ENCODE measurements around the gene TMEM208.

TMEM208 gene

GRCh38 chr16:67254801-67255552, 28.0 kb downstream of the TMEM208 start:
- H3K4me1 ChIP-seq (ENCODE audit: control insufficient read depth, insufficient read depth, low read length) = no peaks in the 10 kb centered on the region

GRCh38 chr16:67255553-67256221, 28.8 kb downstream of the TMEM208 start:
- Histone ChIP-seq H3K9me3 (ENCODE audit: control insufficient read depth, low read length) (no peaks in the 10 kb centered on the region), H3K27me3 (ENCODE audit: control insufficient read depth, insufficient read depth, low read length) (peaks cover 6% of the 10 kb centered on the region), H3K4me1 (ENCODE audit: control insufficient read depth, insufficient read depth, low read length) (no peaks in the 10 kb centered on the region), H3K36me3 (ENCODE audit: control insufficient read depth, insufficient read depth, low read length) (no peaks in the 10 kb centered on the region), H3K9ac (ENCODE audit: low read length) (no peak overlapping the region), H3K4me3 (ENCODE audit: low read length) (no peak overlapping the region)

More at GRCh38 chr16:67254801-67255552, 28.0 kb downstream of the TMEM208 start:
- H3K27me3 ChIP-seq (ENCODE audit: control insufficient read depth, insufficient read depth, low read length) = peaks cover 13% of the 10 kb centered on the region
- no peak overlapping the region for H3K4me3 ChIP-seq (ENCODE audit: low read length)
- no peak overlapping the region for H3K9ac ChIP-seq (ENCODE audit: low read length)
- H3K9me3 ChIP-seq (ENCODE audit: control insufficient read depth, low read length) = no peaks in the 10 kb centered on the region
- H3K36me3 ChIP-seq (ENCODE audit: control insufficient read depth, insufficient read depth, low read length) = no peaks in the 10 kb centered on the region

- Histone ChIP-seq H3K27me3 (ENCODE audit: control insufficient read depth, insufficient read depth, low read length) (peaks cover 3% of the 10 kb centered on the region), H3K9me3 (ENCODE audit: control insufficient read depth, low read length) (no peaks in the 10 kb centered on the region), H3K4me1 (ENCODE audit: control insufficient read depth, insufficient read depth, low read length) (no peaks in the 10 kb centered on the region), H3K4me3 (ENCODE audit: low read length) (no peak overlapping the region), H3K9ac (ENCODE audit: low read length) (no peak overlapping the region), H3K36me3 (ENCODE audit: control insufficient read depth, insufficient read depth, low read length) (no peaks in the 10 kb centered on the region)
These were observed 29.8 kb downstream of the TMEM208 start for GRCh38 chr16:67256701-67257230.

GRCh38 chr16:67257486-67258160, 30.7 kb downstream of the TMEM208 start:
- H3K4me1 ChIP-seq (ENCODE audit: control insufficient read depth, insufficient read depth, low read length) = no peaks in the 10 kb centered on the region
- no peaks in the 10 kb centered on the region for H3K9me3 ChIP-seq (ENCODE audit: control insufficient read depth, low read length)
- no peak overlapping the region for H3K9ac ChIP-seq (ENCODE audit: low read length)
- no peaks in the 10 kb centered on the region for H3K36me3 ChIP-seq (ENCODE audit: control insufficient read depth, insufficient read depth, low read length)
- peaks cover 3% of the 10 kb centered on the region for H3K27me3 ChIP-seq (ENCODE audit: control insufficient read depth, insufficient read depth, low read length)
- no peak overlapping the region for H3K4me3 ChIP-seq (ENCODE audit: low read length)

- peaks cover 3% of the 10 kb centered on the region for H3K27me3 ChIP-seq (ENCODE audit: control insufficient read depth, insufficient read depth, low read length)
- H3K9ac ChIP-seq (ENCODE audit: low read length) = no peak overlapping the region
- H3K36me3 ChIP-seq (ENCODE audit: control insufficient read depth, insufficient read depth, low read length) = no peaks in the 10 kb centered on the region
- H3K9me3 ChIP-seq (ENCODE audit: control insufficient read depth, low read length) = no peaks in the 10 kb centered on the region
- no peak overlapping the region for H3K4me3 ChIP-seq (ENCODE audit: low read length)
- H3K4me1 ChIP-seq (ENCODE audit: control insufficient read depth, insufficient read depth, low read length) = no peaks in the 10 kb centered on the region
These were observed 31.4 kb downstream of the TMEM208 start for GRCh38 chr16:67258161-67258835.

- Histone ChIP-seq H3K4me1 (ENCODE audit: control insufficient read depth, insufficient read depth, low read length) (no peaks in the 10 kb centered on the region), H3K9me3 (ENCODE audit: control insufficient read depth, low read length) (no peaks in the 10 kb centered on the region), H3K36me3 (ENCODE audit: control insufficient read depth, insufficient read depth, low read length) (no peaks in the 10 kb centered on the region), H3K9ac (ENCODE audit: low read length) (no peak overlapping the region), H3K27me3 (ENCODE audit: control insufficient read depth, insufficient read depth, low read length) (peaks cover 2% of the 10 kb centered on the region), H3K4me3 (ENCODE audit: low read length) (no peak overlapping the region)
These were observed 32.8 kb downstream of the TMEM208 start for GRCh38 chr16:67259705-67260104.

- H3K27me3 ChIP-seq (ENCODE audit: control insufficient read depth, insufficient read depth, low read length) = no peaks in the 10 kb centered on the region
- H3K9me3 ChIP-seq (ENCODE audit: control insufficient read depth, low read length) = no peaks in the 10 kb centered on the region
- H3K9ac ChIP-seq (ENCODE audit: low read length) = no peak overlapping the region
- H3K36me3 ChIP-seq (ENCODE audit: control insufficient read depth, insufficient read depth, low read length) = no peaks in the 10 kb centered on the region
- H3K4me3 ChIP-seq (ENCODE audit: low read length) = no peak overlapping the region
- no peaks in the 10 kb centered on the region for H3K4me1 ChIP-seq (ENCODE audit: control insufficient read depth, insufficient read depth, low read length)
These were observed 33.6 kb downstream of the TMEM208 start for GRCh38 chr16:67260426-67261063.

- Histone ChIP-seq H3K4me3 (ENCODE audit: low read length) (no peak overlapping the region), H3K9ac (ENCODE audit: low read length) (no peak overlapping the region), H3K27me3 (ENCODE audit: control insufficient read depth, insufficient read depth, low read length) (no peaks in the 10 kb centered on the region), H3K9me3 (ENCODE audit: control insufficient read depth, low read length) (no peaks in the 10 kb centered on the region), H3K4me1 (ENCODE audit: control insufficient read depth, insufficient read depth, low read length) (peaks cover 5% of the 10 kb centered on the region), H3K36me3 (ENCODE audit: control insufficient read depth, insufficient read depth, low read length) (no peaks in the 10 kb centered on the region)
These were observed 36.3 kb downstream of the TMEM208 start for GRCh38 chr16:67263201-67263600.

GRCh38 chr16:67264277-67264676, 37.3 kb downstream of the TMEM208 start:
- Histone ChIP-seq H3K4me1 (ENCODE audit: control insufficient read depth, insufficient read depth, low read length) (peaks cover 7% of the 10 kb centered on the region), H3K9me3 (ENCODE audit: control insufficient read depth, low read length) (no peaks in the 10 kb centered on the region), H3K9ac (ENCODE audit: low read length) (no peak overlapping the region), H3K27me3 (ENCODE audit: control insufficient read depth, insufficient read depth, low read length) (no peaks in the 10 kb centered on the region), H3K4me3 (ENCODE audit: low read length) (no peak overlapping the region), H3K36me3 (ENCODE audit: control insufficient read depth, insufficient read depth, low read length) (no peaks in the 10 kb centered on the region)

- Histone ChIP-seq H3K9ac (ENCODE audit: low read length) (no peak overlapping the region), H3K36me3 (ENCODE audit: control insufficient read depth, insufficient read depth, low read length) (no peaks in the 10 kb centered on the region), H3K4me1 (ENCODE audit: control insufficient read depth, insufficient read depth, low read length) (peaks cover 7% of the 10 kb centered on the region), H3K27me3 (ENCODE audit: control insufficient read depth, insufficient read depth, low read length) (no peaks in the 10 kb centered on the region), H3K9me3 (ENCODE audit: control insufficient read depth, low read length) (no peaks in the 10 kb centered on the region), H3K4me3 (ENCODE audit: low read length) (no peak overlapping the region)
These were observed 37.9 kb downstream of the TMEM208 start for GRCh38 chr16:67264866-67265265.

GRCh38 chr16:67265834-67266233, 38.9 kb downstream of the TMEM208 start:
- no peak overlapping the region for H3K9ac ChIP-seq (ENCODE audit: low read length)
- no peaks in the 10 kb centered on the region for H3K27me3 ChIP-seq (ENCODE audit: control insufficient read depth, insufficient read depth, low read length)
- peaks cover 7% of the 10 kb centered on the region for H3K4me1 ChIP-seq (ENCODE audit: control insufficient read depth, insufficient read depth, low read length)
- no peaks in the 10 kb centered on the region for H3K9me3 ChIP-seq (ENCODE audit: control insufficient read depth, low read length)
- no peaks in the 10 kb centered on the region for H3K36me3 ChIP-seq (ENCODE audit: control insufficient read depth, insufficient read depth, low read length)
- H3K4me3 ChIP-seq (ENCODE audit: low read length) = no peak overlapping the region

All from mucosa of stomach (tissue), 1 donor.